HEK293T (cell line): ENCODE measurements around the gene GRK7.

Experiments
- CTCF ChIA-PET: fragments of 350-600 bp; formaldehyde crosslinking; extraction: SDS; loops from one replicate; lab custom pipeline; 2021; ENCODE audit warnings: antibody characterized with exemption, inconsistent platforms; lab: Yijun Ruan, JAX
- POLR2A ChIA-PET: fragments of 350-600 bp; formaldehyde crosslinking; extraction: SDS; loops from one replicate; lab custom pipeline; 2020; ENCODE audit warnings: antibody characterized with exemption, inconsistent platforms; lab: Yijun Ruan, JAX
- DNase-seq: peaks from one replicate; pipeline ENCODE4 v3.0.0; 2012; ENCODE audit warnings: mixed read lengths; ENCODE audit errors: extremely low spot score
- ARNT ChIP-seq: fragments of 450-650 bp; IDR thresholded peaks from 2 replicates; pipeline ENCODE4 v1.6.1; 2017; ENCODE audit warnings: mild to moderate bottlenecking
- BHLHE40 ChIP-seq: fragments of 450-650 bp; IDR thresholded peaks from 2 replicates; pipeline ENCODE4 v1.6.1; 2016; ENCODE audit warnings: mild to moderate bottlenecking, moderate library complexity, borderline replicate concordance
- CTBP1 ChIP-seq: fragments of 450-650 bp; IDR thresholded peaks from 2 replicates; pipeline ENCODE4 v1.6.1; 2016; ENCODE audit warnings: borderline replicate concordance
- ELF4 ChIP-seq: fragments of 450-650 bp; IDR thresholded peaks from 2 replicates; pipeline ENCODE4 v1.6.1; 2017; ENCODE audit warnings: antibody characterized with exemption
- FOXA1 ChIP-seq: fragments of 450-650 bp; IDR thresholded peaks from 2 replicates; pipeline ENCODE4 v1.6.1; 2016; ENCODE audit warnings: mild to moderate bottlenecking
- FOXK2 ChIP-seq: fragments of 450-650 bp; IDR thresholded peaks from 2 replicates; pipeline ENCODE4 v1.6.1; 2016; ENCODE audit warnings: mild to moderate bottlenecking
- FOXM1 ChIP-seq: fragments of 450-650 bp; IDR thresholded peaks from 2 replicates; pipeline ENCODE4 v1.6.1; 2017; ENCODE audit warnings: mild to moderate bottlenecking, borderline replicate concordance
- HDGF ChIP-seq: fragments of 450-650 bp; IDR thresholded peaks from 2 replicates; pipeline ENCODE4 v1.6.1; 2017; ENCODE audit warnings: antibody characterized with exemption, borderline replicate concordance
- L3MBTL2 ChIP-seq: fragments of 450-650 bp; conservative IDR thresholded peaks from 2 replicates; pipeline ENCODE4 v1.6.1; 2016; ENCODE audit warnings: mild to moderate bottlenecking
- LEF1 ChIP-seq: fragments of 450-650 bp; IDR thresholded peaks from 2 replicates; pipeline ENCODE4 v1.6.1; 2017; ENCODE audit warnings: mild to moderate bottlenecking, borderline replicate concordance
- NFRKB ChIP-seq: fragments of 450-650 bp; IDR thresholded peaks from 2 replicates; pipeline ENCODE4 v1.6.1; 2016; ENCODE audit warnings: mild to moderate bottlenecking, moderate library complexity
- SP1 ChIP-seq: fragments of 450-650 bp; IDR thresholded peaks from 2 replicates; pipeline ENCODE4 v1.6.1; 2017
- SUZ12 ChIP-seq: fragments of 450-650 bp; IDR thresholded peaks from 2 replicates; pipeline ENCODE4 v1.6.1; 2016; ENCODE audit warnings: mild to moderate bottlenecking
- TARDBP ChIP-seq: fragments of 450-650 bp; IDR thresholded peaks from 2 replicates; pipeline ENCODE4 v1.6.1; 2016
- ZNF384 ChIP-seq: fragments of 450-650 bp; IDR thresholded peaks from 2 replicates; pipeline ENCODE4 v1.6.1; 2016
- TF ChIP-seq, protein P1 (sequence below): fragments of 450-650 bp; IDR thresholded peaks from 2 replicates; pipeline ENCODE4 v1.6.1; 2016

Gene GRK7

DNA sequence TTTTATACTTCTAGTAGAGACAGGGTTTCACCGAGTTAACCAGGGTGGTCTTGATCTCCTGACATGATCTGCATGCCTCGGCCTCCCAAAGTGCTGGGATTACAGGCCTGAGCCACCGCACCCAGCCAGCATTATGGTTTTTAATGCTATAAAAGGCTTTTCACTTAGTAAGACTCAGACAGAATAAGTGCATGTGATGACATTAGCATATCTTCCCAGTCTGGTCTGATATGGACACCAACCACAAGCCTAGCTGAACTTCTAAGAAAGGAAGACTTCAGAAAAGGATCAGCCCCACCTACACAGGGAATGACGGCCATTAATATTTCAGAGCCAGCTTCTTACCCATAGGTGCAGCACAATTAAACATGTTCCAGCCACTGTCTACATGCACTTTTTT lies 27.0 kb downstream of the GRK7 start:
- no peak for DNase-seq
- CTCF ChIA-PET, result no interaction called here
- TF ChIP-seq FOXK2 (no peak), CTBP1 (no peak), NFRKB (no peak), L3MBTL2 (no peak), ELF4 (no peak)
- TF ChIP-seq, protein P1, sequence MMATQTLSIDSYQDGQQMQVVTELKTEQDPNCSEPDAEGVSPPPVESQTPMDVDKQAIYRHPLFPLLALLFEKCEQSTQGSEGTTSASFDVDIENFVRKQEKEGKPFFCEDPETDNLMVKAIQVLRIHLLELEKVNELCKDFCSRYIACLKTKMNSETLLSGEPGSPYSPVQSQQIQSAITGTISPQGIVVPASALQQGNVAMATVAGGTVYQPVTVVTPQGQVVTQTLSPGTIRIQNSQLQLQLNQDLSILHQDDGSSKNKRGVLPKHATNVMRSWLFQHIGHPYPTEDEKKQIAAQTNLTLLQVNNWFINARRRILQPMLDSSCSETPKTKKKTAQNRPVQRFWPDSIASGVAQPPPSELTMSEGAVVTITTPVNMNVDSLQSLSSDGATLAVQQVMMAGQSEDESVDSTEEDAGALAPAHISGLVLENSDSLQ, result no peak
- POLR2A ChIA-PET, result no interaction called here

DNA sequence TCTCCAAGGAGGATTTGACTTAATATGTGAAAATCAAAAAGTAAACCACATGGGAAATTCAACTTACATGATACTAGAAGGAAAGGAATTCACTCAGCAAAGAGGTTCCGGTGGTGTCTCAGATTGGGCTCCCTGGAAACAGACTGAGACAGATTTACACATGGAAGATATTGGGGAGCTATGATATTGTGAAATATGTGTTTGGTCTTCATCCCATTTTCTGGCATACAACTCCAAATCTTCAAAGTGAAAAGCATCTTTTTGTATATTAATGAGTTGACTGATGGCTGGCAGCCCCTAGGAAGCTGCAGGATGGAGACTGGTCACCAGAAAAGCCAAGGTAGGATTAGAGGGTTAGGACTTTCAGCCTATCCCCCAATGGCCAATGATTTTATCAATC lies 29.3 kb downstream of the GRK7 start:
- TF ChIP-seq FOXM1, result no peak
- TF ChIP-seq, protein P1, result no peak
- no peak for TF ChIP-seq TARDBP
- TF ChIP-seq FOXK2, result no peak
- no peak for TF ChIP-seq LEF1
- no peak for TF ChIP-seq FOXA1
- no peak for TF ChIP-seq SP1
- no peak for TF ChIP-seq CTBP1
- no peak for TF ChIP-seq ARNT
- POLR2A ChIA-PET, result no interaction called here
- DNase-seq, result no peak
- CTCF ChIA-PET, result no interaction called here

DNA sequence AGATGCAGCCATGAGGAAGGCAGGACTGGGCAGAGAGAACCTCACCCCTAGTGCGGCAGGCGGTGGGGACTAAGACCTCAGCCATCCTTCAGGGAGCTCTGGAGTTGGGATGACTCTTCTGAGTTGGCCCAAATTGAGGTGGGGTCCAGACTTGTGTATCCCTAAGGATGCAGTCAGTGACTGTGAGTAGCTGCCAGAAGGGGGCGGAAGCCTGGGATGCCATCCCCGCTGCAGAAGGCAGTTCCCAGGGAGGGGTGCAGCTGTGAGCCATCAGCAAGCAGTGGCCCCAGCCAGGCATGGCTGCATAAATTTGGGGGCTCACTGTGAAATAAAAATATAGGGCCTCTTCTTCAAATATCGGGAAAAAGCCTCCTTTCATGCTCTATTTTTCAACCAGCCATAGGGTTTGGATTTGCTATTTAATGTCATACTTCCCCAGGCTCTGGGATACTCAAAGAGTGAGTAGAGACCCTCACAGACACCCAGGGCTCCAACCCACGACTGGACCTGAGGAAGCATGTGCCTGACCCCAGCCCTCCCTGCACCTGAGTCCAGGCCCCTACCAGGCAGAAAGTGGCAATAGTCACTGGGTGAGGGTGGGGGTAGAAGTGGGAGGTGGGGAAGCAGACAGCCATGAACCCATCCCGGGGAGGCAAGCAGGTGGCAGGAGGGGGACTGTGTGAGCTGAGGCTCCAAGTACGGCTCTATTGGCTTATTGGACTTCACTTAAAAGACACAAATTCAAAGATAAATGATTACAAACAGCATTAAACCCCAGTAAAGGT lies 30.5 kb downstream of the GRK7 start:
- POLR2A ChIA-PET, result no interaction called here
- TF ChIP-seq HDGF, result no peak
- TF ChIP-seq, protein P1, result no peak
- no peak for TF ChIP-seq SUZ12
- TF ChIP-seq BHLHE40, result no peak
- no peak for TF ChIP-seq FOXA1
- CTCF ChIA-PET, result interaction anchor here (1.1 kb wide), 1 partner anchor 24 kb away, joined by 3 read pairs; no protein-coding TSS in a partner anchor
- DNase-seq, result no peak

DNA sequence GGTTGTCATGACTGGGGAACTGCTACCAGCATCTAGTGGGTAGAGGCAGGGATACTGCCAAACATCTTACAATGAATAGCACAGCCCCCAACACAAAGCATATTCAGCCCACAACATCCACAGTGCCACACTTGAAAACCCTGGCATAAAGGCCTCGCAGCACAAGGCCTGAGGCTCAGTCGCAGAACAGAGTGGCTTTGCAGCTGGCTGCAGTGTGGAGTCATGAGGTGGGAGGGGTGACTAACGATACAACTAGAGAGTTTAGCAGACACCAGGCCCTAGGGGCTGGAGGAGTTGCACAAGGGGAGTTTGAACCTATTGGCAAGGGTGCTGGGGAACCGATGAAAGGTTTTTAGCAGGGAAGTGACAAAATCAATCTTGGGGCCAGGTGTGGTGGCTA lies 32.1 kb downstream of the GRK7 start:
- DNase-seq, result no peak
- POLR2A ChIA-PET, result no interaction called here
- CTCF ChIA-PET, result no interaction called here
- TF ChIP-seq, protein P1, result no peak
- TF ChIP-seq BHLHE40 (no peak), SP1 (no peak), CTBP1 (no peak), ELF4 (no peak), FOXK2 (no peak), FOXA1 (no peak), HDGF (no peak), SUZ12 (no peak), ZNF384 (no peak), TARDBP (no peak), LEF1 (no peak), ARNT (no peak), FOXM1 (no peak), NFRKB (no peak), L3MBTL2 (no peak)

DNA sequence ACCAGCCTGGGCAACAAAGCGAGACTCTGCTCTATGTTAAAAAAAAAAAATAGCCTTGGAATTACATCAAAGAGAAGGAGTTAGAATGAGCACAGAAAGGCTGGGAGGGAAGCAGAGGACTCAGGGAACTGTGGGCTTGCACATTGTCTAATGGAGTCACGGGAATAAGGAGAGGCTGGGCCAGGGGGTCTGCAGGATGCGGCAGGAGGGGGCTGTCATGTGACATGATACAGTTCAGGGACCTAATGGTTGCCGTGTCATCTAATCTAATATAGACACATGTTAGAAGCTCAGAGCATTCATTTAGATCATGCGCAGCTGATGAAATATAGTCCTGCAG lies 32.5 kb downstream of the GRK7 start:
- POLR2A ChIA-PET, result no interaction called here
- no peak for DNase-seq
- TF ChIP-seq FOXM1 (no peak), L3MBTL2 (no peak), TARDBP (no peak), SUZ12 (no peak), NFRKB (no peak), ARNT (no peak), ZNF384 (no peak), SP1 (no peak), FOXK2 (no peak), FOXA1 (no peak), CTBP1 (no peak), ELF4 (no peak), HDGF (no peak), BHLHE40 (no peak), LEF1 (no peak)
- TF ChIP-seq, protein P1, result no peak
- CTCF ChIA-PET, result no interaction called here
